ENCODE data around the gene SARS2.
"Not testable (repeated sequence)": the region's sequence is repeated elsewhere in the genome, so short reads cannot be mapped to it uniquely, and the experiment has no call there.

The SARS2 gene

DNA sequence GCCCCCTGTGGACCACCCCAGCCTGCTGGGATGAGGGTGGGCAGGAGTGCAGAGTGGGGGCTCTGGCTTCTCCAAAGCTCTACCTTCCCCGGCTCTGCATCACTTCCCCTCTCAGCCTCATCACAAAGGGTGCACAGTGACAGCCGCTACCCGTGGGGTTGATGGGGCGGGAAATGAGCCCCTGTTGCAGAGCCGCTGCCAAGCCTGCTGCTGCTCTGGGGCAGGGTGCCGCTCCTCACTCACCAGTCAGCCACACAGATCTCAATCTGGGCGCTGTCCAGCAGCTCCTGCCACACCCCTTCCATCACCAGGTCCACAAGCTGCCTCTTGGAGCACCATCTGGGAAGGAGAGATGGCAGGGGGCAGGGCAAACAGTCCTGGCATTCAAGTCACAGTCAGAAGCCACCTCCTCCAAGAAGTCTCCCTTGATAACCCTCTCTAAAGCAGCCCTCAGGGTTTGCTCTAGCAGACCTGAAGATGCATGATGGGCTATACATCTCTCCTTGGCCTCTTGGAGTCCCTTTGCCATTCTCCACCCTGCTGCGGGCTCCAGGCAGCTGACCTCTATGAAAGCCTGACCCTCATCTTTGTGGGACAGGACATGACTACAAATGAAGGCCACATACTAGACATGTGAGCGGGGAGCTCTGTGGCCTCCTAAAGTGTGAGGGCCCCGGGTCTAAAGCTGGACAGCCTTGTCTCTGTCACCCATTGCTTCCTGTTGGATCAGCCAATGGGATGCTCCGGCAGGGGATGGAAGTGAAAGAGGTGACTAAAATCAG is 15.9 kb upstream of the SARS2 start:
- DNase-seq: no peak

DNA sequence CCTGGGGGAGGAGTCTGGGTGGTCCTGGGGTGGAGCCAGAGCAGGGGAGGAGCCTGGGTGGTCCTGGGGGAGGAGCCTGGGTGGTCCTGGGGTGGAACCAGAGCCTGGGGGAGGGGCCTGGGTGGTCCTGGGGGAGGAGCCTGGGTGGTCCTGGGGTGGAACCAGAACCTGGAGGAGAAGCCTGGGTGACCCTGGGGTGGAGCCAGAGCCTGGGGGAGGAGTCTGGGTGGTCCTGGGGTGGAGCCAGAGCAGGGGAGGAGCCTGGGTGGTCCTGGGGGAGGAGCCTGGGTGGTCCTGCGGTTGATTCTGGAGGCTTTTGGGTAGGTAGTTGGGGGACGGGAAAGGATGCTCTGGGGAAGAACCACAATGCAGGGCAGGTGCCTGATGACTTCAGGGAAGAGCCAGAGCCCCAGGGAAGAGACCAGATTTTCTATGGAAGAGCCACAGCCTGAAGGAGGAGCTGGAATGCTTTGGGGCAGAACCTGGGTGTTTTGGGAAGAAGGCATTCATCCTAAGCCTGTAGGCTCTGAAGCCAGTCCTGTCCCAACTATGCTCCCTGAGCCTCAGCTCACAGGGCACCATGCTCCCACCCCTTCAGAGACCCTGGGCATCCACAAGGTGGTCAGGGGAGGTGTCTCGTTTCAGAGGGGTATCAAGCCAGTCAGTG is 15.1 kb upstream of the SARS2 start:
- no peak for DNase-seq

DNA sequence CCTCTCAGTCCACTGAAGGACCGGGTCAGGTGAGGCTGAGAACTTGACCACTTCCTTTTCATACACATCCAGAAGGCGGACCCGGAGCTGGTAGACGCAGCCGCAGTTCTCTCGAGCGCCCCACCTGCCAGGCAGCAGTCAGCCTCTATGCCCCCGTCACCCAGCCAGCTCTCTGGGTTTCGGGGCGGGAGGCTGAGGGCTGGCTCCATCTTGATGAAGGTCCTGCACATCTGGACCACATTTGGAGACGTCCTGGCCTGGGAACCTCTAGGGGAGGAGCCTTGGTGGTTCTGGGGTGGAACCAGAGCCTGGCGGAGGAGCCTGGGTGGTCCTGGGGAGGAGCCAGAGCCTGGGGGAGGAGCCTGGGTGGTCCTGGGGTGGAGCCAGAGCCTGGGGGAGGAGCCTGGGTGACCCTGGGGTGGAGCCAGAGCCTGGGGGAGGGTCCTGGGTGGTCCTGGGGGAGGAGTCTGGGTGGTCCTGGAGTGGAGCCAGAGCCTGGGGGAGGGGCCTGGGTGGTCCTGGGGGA is 14.5 kb upstream of the SARS2 start:
- DNase-seq: no peak

DNA sequence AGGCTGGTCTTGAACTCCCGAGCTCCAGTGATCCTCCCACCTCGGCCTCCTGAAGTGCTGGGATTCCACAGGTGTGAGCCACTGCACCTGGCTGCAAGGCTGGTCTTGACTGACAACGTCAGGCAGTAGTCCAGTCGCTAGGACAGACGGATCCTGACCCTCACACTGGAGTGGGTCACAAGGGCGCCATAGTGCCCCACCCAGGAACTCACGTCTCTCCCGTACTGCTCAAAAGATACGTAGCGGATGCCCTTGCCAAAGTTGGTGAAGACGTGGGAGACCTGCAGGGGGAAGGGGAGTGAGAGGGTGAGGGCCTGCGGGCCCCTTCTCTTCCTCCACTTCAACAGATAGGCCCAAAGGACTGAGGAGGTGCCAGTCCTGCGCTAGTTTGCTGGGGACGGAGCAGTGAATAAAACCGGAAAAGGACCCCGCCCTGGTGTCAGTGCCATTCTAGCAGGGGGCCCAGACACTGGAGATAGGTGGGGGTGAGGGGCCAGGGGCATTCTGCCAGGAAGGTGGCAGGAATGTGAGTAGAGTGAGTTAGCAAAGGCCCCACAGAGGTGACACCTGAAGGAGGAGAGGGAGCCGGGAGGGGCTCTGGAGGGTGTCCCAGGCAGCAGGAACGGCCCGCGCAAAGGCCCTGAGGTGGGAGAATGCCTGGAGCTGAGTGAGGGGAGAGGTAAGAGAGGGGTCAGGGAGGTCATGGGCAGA is 12.1 kb upstream of the SARS2 start:
- no peak for DNase-seq

DNA sequence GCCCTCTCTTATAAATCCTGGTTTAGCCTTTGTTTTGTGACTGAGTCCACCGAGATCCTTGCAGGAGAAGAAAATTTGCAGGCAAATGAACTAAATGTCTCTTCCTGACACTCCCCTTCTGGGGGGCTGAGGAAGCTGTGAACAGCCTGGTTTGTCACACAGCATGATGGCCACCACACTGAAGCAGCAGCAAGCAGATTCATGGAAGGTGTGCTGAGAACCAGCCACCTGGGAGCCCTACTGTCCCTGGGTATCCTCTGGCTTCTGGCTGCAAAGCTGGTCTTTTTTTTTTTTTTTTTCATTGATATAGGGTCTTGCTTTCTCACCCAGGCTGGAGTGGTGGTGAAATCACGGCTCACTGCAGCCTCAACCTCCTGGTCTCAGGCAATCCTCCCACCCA is 11.4 kb upstream of the SARS2 start:
- no peak for DNase-seq

DNA sequence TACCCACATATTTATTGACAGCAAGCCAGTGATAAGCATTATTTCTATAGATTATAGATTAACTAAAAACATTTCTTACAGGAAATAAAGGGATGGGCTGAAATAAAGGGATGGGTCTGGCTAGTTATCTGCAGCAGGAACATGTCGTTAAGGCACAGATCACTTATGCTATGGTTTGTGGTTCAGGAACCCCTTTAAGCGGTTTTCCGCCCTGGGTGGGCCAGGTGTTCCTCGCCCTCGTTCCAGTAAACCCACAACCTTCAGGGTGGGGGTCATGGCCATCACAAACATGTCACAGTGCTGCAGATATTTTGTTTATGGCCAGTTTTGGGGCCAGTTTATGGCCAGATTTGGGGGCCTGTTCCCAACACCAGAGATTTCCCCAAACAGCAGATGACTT is 10.9 kb upstream of the SARS2 start:
- DNase-seq: not testable (repeated sequence)

DNA sequence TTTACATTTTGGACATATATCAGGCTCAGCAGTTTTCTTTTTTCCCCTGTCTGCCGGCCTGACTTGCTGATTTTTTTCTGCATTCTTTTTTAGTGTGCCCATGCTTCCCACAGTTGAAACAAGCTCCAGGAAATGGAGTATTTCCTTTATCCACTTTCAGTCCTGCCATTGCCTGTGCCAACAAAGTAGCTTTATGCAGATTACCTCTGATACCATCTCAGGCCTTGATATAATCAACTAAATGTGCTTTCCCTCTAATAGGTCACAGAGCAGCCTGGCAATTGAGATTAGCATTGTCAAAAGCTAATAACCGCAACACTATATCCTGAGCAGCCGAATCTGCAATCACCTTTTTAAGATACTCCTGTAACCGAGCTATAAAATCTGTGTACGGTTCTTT is 9.4 kb upstream of the SARS2 start:
- no peak for DNase-seq

DNA sequence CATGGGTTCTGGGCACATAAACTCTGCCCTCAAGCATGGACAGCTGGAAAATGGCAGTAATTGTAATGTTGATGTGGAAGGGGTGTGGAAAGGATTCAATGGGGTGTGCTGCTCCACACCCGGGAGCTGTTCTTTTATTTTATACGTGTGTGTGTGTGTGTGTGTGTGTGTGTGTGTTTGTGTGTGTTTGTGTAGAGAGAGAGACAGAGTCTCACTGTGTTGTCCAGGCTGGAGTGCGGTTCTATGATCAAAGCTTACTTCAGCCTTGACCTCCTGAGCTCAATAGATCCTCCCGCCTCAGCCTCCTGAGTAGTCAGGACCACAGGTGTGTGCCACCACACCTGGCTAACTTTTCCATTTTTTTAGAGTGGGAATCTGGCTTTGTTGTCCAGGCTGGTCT is 3.0 kb upstream of the SARS2 start:
- DNase-seq: no peak

DNA sequence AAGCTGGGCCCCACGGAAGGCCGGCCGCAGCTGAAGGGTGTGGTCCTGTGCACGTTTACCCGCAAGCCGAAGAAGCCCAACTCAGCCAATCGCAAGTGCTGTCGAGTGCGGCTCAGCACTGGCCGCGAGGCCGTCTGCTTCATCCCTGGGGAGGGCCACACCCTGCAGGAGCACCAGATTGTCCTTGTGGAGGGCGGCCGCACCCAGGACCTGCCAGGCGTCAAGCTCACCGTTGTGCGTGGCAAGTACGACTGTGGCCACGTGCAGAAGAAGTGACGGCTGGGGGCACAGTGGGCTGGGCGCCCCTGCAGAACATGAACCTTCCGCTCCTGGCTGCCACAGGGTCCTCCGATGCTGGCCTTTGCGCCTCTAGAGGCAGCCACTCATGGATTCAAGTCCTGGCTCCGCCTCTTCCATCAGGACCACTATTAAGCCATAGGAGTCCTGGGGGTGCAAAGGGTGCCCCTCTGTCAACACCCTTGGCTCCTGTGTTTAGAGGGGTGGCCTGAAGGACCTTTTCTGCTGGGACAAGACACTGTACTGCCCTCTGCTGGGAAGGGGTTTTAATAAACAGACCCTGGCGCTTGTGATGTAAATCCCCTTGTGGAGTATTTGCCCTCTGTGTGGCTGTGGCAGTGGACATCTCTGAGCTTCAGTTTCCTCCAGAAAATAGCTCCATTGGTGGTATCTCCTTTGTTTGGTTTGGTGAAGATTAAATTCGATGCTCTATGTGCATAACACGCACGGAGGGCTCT is 2.0 kb upstream of the SARS2 start:
- DNase-seq: no peak

DNA sequence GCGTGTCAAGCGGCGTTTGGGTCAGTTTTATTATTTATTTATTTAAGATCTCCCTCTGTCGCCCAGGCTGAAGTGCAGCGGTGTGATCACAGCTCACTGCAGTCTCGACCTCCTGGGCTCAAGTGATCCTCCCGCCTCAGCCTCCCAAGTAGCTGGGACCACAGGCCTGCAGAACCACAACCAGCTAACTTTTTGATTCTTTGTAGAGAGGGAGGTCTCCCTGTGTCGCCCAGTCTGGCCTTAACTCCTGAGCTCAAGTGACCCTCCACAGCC is 894 bp upstream of the SARS2 start:
- DNase-seq: no peak

DNA sequence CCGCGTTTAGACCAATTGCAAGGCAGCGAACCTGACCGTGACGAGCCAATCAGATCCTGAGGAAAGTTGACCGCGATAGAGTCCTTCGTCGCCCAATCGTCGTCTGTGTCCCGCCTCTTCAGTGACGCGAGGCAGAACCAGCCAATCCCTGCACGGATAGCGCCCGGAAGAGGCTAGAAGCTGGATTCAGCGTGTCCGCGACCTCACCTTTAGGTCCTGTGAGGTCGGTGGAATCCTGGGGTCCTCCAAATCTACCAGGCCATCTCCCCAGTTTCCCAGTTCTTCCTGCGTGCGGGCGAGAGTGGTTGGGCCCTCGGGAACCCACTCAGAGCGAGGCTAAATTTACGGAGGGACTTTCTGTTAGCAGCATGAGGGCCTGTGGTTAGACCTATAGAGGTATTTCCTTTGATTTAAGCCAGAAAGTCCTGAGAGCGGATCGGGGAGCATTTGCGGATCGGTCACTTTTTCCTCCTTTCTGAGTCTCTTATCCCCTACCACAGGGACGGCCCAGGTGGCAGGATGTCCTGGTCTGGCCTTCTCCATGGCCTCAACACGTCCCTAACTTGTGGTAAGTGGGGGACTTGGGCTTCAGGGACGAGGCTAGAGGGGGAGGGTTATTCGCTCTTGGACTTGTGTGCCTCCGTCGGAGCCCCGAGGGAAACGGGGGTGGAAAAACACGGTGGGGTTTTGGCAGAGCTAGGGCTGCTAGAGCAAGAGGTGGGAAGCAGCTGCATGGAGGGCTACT is 385 bp upstream of the SARS2 start, which contains the start of gene MRPS12:
TSS of gene MRPS12 (plus strand) at position 169 of the 745 bp plus-strand sequence. CDS start at position 520, 351 bp downstream.
- peak; percentile 99 for DNase-seq

DNA sequence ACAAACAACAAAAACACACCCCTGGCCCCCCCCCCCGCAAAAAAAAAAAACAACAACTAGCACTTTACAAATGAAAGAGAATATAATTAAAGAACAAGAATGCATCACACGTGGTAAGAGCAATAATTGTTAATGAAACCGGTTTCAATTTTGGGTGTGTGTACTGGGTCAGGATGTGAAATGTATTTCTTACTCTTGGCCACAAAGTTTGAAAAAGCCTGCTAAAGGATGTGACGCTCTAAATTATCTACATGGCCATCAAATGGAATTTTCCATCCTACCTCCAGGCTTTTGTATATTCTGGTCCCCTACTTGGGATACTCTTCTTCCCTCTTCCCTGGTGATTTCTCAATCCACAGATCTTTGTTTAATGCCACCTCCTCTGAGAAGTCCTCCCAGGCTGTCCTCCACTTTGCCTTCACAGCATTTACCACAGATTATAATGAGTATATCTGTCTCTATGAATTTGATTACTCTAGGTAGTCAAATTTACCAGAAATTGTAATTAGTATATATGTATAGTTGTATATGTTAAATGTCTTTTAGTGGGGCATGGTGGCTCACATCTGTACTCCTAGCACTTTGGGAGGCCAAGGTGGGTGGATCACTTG is 2.1 kb downstream of the SARS2 start:
- no peak for DNase-seq

DNA sequence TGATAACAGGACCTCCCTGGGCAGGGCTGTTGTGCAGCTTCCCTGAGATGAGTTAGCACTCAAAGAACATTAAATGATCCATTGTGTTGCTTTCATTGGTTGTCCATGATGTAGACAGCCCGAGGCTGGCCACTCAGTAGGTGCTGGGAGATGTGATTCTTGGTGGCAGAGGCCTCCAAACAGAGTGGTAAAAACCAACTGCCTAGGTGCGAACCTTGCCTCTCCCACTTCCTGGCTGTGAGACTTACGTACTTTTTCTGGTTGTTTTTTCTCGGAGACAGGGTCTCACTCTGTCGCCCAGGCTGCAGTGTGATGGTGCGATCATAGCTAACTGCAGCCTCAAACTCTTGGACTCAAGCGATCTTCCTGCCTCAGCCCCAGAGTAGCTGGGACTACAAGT is 6.2 kb downstream of the SARS2 start:
- no peak for DNase-seq

DNA sequence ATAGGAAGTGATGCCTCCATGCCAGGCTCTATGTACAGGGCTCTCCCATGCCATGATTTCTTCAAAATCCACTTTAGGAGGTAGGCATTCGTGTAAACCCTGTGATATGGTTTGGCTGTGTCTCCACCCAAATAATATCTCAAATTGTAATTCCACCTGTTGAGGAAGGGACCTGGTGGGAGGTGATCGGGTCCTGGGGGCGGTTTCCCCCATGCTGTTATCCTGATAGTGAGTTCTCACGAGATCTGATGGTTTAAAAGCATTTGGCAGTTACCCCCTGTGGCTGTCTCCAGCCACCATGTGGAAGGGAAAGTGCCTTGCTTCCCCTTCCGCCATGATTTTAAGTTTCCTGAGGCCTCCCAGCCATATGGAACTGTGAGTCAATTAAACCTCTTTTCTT is 8.1 kb downstream of the SARS2 start:
- no peak for DNase-seq

DNA sequence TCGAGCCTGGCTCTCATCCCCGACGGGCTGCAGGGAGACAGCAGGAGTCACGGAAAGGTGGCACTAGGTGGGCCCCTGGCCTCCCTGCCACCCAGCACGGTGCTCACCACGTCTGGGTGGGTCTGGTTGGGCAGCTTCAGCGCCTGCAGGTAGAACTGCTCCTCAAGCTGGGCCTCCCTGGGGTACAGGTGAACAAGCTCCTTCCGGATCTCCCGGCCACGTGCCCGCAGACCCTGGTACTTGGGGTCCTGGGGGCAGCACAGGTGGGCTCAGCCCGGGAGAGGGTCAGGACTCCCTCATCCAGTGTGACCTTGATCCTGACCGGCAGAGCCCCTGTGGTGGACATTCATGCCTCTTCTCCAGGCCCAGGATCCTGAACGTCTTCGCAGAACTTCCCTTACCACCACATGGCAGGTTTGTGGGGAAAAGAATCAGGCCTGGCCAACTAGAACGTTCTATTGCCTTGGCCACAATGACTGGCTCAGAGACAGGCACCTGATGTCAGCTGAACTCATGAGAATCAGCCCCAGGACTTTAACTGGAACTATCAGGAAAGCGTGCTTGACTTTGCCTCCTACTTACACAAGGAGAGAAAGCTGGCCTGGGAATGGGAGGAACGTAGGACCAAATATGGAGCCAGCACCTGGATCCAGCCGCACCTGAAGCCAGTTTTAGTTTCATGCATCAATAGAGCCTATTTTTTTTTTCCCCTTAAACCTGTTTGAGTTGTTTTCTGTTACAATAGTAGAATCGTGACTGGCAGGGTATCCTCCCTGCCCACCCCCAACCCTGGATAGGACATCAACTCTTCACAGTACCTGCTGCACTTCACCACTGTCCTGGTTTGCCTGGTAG is 8.9 kb downstream of the SARS2 start:
- DNase-seq: no peak

DNA sequence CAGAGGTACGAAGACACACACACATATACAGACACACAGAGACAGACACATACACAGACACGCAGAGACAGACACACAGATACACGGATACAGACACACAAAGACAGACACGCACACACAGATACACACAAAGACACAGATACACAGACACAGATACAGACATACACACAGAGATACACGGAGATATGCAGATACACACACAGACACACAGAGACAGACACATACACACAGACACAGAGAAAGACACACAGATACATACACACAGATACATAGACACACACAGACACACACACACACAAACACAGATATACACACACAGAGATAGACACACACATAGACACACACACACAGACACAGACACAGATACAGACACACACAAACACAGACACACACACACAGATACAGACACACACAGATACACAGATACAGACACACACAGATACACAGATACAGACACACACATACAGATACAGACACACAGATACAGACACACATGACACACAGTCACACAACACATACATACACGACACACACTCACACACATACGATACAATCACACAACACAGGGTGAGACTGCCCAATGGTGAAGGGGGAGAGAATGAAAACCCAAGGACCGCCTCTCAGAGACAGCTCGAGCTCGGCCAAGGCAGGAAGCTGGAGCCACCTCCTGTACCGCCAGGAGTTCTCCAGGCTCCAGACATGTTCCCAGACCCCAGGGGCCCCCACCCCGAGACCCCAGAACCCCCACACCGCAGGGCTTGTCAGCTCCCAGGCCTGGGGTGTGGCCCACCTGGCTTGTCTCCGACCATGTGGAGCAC is 9.8 kb downstream of the SARS2 start:
- no peak for DNase-seq

DNA sequence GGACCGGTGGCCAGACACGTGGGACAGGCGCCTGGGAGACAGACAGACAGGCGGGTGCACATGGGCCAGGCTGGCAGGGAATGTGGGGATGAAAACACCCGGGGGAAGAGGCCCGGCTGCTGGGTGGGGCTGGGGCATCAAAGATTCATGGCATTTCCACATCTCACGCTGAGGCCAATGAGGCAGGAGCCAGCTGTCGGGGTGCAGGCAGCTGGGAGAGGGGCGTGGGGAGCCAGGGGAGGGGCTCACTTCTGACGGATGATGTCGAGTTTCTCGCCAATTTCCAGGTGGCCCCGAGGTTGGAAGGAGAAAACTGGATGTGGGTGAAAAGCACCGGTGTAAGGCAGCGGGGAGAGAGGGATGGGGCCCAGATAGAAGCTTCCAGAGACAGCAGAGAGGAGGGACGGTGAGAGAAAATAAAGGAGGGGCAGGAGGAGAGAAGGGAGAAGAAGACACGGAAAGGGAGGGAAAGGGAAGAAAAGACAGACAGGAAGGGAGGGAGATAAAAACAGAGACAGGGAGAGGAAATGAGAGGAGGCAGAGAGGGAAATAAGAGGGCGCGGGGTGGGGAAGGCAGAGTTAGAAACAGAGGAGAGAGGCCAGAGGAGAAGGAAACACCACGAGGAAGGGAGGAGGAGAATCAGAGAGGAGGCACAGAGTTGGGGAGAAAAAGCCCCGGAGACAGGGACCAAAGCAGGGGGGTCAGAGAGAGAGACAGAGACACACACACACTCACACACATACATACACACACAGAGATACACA is 10.5 kb downstream of the SARS2 start:
- no peak for DNase-seq

DNA sequence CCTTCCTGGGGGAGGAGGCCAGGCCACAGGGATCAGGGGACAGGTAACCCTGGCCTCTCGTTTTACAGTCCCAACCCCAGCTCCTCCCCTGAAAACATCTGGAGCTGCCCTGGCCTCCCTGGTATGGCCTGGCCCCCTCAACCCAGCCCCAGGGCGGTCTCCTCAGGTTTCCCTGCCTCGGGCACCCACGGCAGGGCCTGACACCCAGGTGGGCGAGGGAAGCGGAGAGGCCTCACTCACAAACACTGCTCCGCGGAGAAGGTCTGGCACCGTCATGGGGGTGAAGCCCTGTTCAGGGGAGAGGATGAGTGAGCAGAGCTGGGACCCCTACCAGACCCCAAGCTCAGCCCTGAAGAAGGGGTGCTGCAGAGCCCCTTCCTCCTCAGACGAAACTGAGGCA is 12.0 kb downstream of the SARS2 start:
- no peak for DNase-seq

DNA sequence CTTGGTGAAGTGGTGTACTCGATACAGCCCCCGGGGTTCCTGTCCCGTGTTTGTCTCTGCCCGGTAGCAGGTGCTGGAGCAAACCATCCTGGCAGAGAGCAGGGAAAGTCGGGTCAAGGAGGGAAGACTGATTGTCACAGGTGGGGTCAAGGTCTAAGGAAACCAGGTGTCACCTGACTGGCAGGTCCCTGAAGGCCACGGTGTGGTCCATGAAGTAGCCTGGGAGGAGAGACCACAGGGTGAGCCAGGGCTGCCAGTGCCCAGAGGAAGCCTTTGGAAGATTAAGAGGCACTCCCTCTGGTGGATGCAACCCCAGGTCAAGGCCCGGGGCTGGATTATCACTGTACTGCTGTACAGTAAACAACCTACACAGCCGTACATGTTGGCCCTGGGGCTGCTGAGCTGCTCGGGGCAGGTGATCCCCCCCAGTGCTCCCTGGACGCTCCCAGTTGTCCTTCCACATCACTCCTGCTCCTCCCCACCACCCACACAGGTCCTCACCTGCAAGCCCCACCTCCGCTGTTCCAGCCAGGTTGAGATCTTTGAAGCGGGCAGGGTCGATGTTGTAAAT is 12.6 kb downstream of the SARS2 start:
- DNase-seq: no peak

All from HCEC 1CT (cell line).